ENCODE results near the gene BOD1L2. TPM values are rescaled to one million over a fixed set of nuclear protein-coding genes. Genes with fewer than 3 reads are reported as not detected.

The BOD1L2 gene
- total and polyA plus RNA-seq, 2 donors (not counting 3 experiments of a cell fraction or from before 2014, with no cell fraction given), result not detected

DNA sequence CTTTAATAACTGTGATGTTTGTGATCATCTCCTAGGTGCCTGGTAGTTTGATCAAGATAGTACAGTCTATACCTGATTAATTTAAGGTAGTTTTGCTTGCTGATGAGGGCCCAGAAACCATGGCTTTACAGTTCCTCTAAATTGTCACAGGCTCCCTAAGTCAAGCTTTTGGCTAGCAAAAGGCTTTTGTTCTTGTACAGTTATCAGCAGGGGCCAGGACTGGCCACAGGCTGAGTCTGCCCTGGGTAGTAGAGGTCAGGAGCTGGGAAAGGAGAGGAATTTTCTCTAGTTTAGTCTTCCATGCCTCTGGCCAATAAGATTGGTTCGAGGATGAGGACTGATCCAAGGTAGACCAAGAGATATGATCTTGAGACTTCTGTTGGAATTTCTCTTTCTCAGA lies 3.6 kb upstream of the BOD1L2 start:
- no TSS peak for BruUV-seq (replicated peaks)
- no peaks in the 10 kb centered on the region for H3K36me3 ChIP-seq (ENCODE audit: control insufficient read depth in 2 of 2, extremely low read depth in 1 of 2, insufficient read depth in 2 of 2, low read length in 2 of 2)
- FAIRE-seq, result no peak
- H3K4me2 ChIP-seq (ENCODE audit: insufficient read depth, low read length), result no peak overlapping the region
- H3K4me3 ChIP-seq (replicated peaks in 1 of 3; ENCODE audit: insufficient read depth in 1 of 3, low read depth in 1 of 3, low read length in 3 of 3), result no peak overlapping the region
- H3K9ac ChIP-seq (replicated peaks; ENCODE audit: extremely low read depth, insufficient read depth, low read length), result no peak overlapping the region
- H3K27me3 ChIP-seq (ENCODE audit: control insufficient read depth in 2 of 2, insufficient read depth in 2 of 2, low read length in 2 of 2), result no peaks in the 10 kb centered on the region
- H3K9me1 ChIP-seq (replicated peaks; ENCODE audit: control insufficient read depth, extremely low read depth, insufficient read depth, low read length), result no peaks in the 10 kb centered on the region
- no peak for DNase-seq (ENCODE audit: low read depth, low spot score)
- no peak overlapping the region for H2AFZ ChIP-seq (ENCODE audit: low read depth, low read length)
- no peaks in the 10 kb centered on the region for H3K9me3 ChIP-seq (replicated peaks; ENCODE audit: control insufficient read depth, insufficient read depth, low read length)
- intact Hi-C loops (cut with micrococcal nuclease), result no loop called here
- dilution Hi-C loops (cut with MboI; ENCODE audit: extremely low pct_ligation_motif_present, low sequenced_read_pairs), result loop anchor here (25.0 kb wide), 1 partner anchor 144 kb away; no protein-coding TSS in a partner anchor
- H3K4me1 ChIP-seq (ENCODE audit: control insufficient read depth, extremely low read depth, insufficient read depth, low read length), result no peaks in the 10 kb centered on the region
- ChIA-PET POLR2A (no interaction called here), CTCF (no interaction called here)
- H4K20me1 ChIP-seq (replicated peaks; ENCODE audit: control insufficient read depth, extremely low read depth, insufficient read depth, low read length), result no peaks in the 10 kb centered on the region
- TF ChIP-seq GATA2 (IDR thresholded peaks at IDR 0.05; ENCODE audit: insufficient read depth, insufficient read length, low read depth, low read length) (no peak), EZH2 (IDR thresholded peaks at IDR 0.05; ENCODE audit: borderline replicate concordance, low read depth, low read length, severe bottlenecking) (no peak), MYC (IDR thresholded peaks at IDR 0.05; ENCODE audit: low read depth, low read length) (no peak), JUN (IDR thresholded peaks at IDR 0.05; ENCODE audit: borderline replicate concordance, insufficient read depth, insufficient read length, low read depth) (no peak), POLR2AphosphoS5 (IDR thresholded peaks at IDR 0.05; ENCODE audit: insufficient read depth, low read depth, low read length) (no peak), POLR2A (IDR thresholded peaks at IDR 0.05; ENCODE audit: low read depth, low read length) (no peak), FOS (IDR thresholded peaks at IDR 0.05; ENCODE audit: borderline replicate concordance, insufficient read depth, low read length) (no peak)
- TF ChIP-seq, protein P1, sequence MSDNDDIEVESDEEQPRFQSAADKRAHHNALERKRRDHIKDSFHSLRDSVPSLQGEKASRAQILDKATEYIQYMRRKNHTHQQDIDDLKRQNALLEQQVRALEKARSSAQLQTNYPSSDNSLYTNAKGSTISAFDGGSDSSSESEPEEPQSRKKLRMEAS (IDR thresholded peaks at IDR 0.05; ENCODE audit: insufficient read depth, insufficient read length), result no peak
- TF ChIP-seq, protein P2, sequence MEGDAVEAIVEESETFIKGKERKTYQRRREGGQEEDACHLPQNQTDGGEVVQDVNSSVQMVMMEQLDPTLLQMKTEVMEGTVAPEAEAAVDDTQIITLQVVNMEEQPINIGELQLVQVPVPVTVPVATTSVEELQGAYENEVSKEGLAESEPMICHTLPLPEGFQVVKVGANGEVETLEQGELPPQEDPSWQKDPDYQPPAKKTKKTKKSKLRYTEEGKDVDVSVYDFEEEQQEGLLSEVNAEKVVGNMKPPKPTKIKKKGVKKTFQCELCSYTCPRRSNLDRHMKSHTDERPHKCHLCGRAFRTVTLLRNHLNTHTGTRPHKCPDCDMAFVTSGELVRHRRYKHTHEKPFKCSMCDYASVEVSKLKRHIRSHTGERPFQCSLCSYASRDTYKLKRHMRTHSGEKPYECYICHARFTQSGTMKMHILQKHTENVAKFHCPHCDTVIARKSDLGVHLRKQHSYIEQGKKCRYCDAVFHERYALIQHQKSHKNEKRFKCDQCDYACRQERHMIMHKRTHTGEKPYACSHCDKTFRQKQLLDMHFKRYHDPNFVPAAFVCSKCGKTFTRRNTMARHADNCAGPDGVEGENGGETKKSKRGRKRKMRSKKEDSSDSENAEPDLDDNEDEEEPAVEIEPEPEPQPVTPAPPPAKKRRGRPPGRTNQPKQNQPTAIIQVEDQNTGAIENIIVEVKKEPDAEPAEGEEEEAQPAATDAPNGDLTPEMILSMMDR (IDR thresholded peaks at IDR 0.05; ENCODE audit: extremely low read depth in 1 of 2, insufficient read depth in 1 of 2, low read depth in 1 of 2, low read length in 2 of 2), result no peak
- no peaks in the 10 kb centered on the region for H3K79me2 ChIP-seq (ENCODE audit: control insufficient read depth, insufficient read depth, low read length)
- no peak overlapping the region for H3K27ac ChIP-seq (ENCODE audit: insufficient read depth, low read depth, low read length)
